RPMI7951 (cell line): ENCODE data around the gene MRTFA. TPM values are rescaled to one million over a fixed set of nuclear protein-coding genes. Genes with fewer than 3 reads are reported as not detected.
"Not testable (repeated sequence)": the region's sequence is repeated elsewhere in the genome, so short reads cannot be mapped to it uniquely, and the experiment has no call there.

Source experiments
- DNase-seq: peaks from one replicate; pipeline ENCODE4 v3.0.0-alpha.2; 2012; ENCODE audit warnings: low read depth
- total RNA-seq: library from RNA; depleted of rRNA; stranded (reverse); fragments of >200 nt; shearing (Covaris generic); gene quantifications from 2 replicates; pipeline ENCODE4 v1.2.3, GENCODE V29; 2014

MRTFA gene
- total RNA-seq, 1 experiment from 2014 or later, result 14.9 TPM

DNA sequence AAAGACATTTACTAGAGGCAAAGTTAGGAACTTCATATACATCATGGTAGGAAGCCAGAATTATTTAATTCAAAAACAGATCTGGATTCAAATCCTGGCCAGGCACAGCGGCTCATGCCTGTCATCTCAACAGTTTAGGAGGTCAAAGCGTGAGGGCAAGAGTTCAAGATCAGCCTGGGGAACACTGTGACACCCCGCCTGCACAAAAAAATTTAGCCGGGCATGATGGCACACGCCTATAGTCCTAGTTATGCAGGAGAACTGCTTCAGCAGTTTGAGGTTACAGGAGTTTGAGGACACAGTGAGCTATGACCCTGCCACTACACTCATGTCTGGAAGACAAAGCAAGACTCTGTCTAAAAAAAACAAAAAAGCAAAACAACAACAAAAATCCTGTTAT is 8.9 kb downstream of the MRTFA start:
- DNase-seq, result no peak

DNA sequence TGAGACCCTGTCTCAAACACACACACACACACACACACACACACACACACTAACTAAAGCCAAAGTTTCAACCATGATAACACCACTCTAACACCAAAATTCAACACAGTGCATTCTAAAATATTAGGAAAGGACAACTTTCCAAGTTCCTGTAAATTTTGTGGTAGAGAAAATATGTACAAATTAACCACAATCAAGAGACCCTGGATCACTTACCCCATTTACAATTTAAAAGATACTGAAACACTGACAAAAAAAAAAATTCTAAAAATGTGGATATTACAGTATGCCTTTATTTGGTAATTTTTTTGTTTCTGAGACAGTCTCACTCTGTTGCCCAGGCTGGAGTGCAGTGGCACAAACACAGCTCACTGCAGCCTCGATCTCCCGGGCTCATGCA is 9.7 kb downstream of the MRTFA start:
- DNase-seq, result no peak

DNA sequence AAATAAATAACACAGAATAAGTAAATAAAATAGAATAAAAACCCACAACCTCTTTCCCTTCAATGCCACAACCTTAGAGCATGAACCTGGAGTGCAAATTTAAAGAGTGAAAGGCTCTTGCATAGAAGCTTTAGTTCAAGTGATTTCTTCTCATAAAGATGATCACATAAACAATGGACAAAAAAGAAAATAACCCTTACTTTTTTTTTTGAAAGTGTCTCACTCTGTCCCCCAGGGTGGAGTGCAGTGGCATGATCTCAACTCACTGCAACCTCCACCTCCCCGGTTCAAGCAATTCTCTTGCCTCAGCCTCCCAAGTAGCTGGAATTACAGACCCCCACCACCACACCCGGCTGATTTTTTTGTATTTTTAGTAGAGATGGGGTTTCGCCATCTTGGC is 10.7 kb downstream of the MRTFA start:
- DNase-seq, result not testable (repeated sequence)

DNA sequence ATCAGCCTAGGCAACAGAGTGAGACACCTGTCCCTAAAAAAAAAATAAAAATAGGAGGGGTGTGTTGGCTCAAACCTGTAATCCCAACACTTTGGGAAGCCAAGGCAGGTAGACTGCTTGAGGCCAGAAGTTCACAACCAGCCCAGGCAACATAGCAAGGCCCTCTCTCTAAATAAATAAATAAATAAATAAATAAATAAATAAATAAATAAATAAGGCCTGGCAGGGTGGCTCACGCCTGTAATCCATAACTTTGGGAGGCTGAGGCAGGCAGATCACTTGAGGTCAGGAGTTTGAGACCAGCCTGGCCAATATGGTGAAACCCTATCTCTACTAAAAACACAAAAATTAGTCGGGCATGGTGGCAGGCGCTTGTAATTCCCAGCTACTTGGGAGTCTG is 11.2 kb downstream of the MRTFA start:
- not testable (repeated sequence) for DNase-seq

DNA sequence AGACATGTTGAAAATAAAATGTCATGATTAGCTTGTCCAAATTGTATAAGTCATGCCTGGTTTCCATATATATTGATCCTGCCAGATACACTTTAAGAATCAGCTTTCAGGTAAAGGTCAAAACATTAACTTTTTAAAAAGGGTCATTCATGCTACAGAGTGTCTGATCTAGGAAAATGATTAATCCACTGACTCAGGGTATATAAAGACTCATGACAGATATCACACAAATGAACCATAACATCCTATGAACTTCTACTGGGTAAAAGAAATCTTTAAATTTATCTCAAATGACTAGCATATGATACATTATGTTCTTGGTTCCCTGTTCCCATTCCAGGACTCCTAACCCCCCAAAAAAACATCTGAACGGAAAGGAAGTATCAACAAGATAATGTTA is 11.7 kb downstream of the MRTFA start:
- no peak for DNase-seq

DNA sequence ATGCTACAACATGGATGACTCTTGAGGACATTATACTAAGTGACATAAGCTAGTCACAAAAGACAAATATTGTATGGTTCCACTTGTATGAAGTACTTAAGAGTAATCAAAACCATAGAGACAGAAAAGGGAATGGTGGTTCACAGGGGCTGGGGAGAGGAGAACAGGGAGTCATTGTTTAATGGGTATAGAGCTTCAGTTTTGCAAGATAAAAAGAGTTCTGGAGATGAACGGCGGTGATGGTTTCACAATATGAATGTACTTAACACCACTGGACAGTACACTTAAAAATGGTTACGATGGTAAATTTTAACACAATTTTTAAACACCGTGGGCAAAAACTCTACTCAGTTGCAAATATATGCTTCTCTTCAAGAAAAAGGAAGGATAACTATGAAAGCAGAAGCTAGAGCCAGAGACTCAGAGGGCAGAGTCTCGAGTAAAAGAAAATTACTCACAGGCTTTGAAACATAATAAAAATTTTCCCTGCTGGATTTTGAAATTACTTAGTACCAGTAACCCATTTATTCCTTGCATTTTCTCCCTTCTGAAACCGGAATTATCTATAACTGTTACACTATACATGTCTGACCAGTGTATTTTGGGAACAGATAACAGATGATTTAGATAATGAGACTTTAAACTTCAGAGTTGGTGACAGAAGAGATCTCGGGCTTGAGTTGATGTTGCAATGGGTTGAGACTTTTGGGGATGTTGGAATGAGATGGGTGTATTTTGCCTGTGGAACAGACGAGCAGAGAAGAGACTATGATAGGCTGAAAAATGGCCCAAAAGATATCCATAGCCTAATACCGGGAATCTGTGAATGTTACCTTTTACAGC is 15.0 kb downstream of the MRTFA start:
- DNase-seq, result peak; percentile 10

DNA sequence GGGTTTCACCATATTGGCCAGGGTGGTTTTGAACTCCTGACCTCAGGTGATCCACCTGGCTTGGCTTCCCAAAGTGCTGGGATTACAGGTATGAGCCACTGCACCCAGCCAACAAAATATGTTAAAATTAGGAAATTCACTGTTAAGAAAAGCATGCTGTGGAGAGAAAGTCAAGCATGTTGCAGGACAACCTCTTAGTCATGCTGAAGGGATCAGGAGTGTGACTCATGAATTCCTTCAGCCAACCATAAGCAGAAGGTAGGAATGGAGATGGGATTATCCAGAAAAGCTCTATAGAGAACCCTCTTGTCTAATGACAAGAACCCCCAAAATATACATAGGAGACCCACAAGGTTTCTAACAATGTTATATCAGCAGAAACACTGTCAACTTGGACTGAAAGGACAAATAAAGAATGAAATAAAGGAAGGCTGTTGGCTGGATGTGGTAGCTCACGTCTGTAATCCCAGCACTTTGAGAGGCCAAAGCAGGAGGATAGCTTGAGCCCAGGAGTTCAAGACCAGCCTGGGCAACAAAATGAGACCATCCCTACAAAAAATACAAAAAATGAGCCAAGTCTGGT is 16.0 kb downstream of the MRTFA start:
- DNase-seq, result peak; percentile 69

DNA sequence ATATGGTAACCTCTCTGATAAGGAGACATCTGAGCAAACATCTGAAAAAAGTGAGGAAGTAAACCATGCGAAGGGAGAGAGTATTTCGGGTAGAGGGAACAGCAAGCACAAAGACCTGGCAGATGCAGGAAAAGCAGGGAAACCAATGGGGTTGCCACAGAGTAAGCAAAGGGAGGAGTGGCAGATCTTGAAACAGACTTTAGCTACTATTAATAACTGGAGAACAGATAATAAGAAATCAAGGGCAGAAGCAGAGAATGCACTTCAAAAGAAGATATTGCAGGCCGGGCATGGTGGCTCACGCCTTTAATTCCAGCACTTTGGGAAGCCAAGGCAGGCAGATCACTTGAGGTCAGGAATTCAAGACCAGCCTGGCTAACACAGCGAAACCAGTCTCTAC is 18.1 kb downstream of the MRTFA start:
- no peak for DNase-seq

DNA sequence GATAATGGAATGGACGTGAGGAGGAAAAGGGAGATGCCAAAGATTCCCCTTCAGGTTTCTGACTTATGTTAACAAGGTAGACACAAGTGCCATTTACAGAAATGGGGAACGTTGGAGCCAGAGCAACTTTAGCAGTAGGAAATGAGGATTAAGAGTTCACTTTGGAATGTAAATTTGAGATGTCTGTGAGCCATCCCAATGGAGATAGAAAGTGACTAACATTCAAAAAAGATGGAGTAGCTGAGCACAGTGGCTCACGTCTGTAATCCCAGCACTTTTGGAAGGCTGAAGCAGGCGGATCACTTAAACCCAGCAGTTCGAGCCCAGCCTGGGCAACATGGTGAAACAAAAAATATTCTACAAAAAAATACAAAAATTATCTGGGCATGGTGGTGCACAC is 19.9 kb downstream of the MRTFA start:
- no peak for DNase-seq

DNA sequence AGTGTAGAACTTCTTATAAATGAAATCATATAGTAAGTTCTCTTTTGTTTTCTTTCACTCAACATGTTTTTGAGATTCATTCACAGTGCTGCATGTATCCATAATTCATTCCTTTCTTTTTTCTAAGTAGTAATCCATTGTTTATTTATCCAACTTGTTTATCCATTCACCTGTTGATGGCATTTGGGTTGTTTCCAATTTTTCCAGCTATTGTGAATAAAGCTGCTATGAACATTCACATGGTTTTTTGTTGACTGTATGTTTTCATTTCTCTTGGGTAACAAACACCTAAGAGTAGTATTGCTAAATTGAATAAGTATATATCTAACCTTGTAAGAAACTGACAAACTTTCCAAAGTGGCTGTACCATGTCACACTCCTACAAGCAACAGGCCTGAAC is 23.5 kb downstream of the MRTFA start:
- DNase-seq, result no peak

DNA sequence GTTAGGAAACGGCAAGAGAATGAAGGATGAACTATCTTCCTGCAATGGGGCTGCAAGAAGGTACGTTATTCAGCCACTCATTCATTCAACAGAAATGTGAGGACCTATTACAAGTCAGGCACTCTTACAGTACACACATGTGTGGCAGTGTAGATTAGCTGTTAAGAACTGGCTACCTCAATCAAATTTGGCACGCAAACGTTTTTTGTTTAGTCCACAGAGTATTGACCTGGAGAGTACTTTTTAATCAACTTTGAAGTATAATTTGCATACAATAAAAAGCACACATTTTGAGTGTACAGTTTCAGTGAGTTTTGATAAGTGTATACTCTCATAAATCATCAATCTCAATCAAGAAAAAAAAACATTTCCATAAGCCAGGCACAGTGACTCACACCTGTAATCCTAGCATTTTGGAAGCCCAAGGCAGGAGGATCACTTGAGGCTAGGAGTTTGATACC is 24.2 kb downstream of the MRTFA start:
- no peak for DNase-seq

DNA sequence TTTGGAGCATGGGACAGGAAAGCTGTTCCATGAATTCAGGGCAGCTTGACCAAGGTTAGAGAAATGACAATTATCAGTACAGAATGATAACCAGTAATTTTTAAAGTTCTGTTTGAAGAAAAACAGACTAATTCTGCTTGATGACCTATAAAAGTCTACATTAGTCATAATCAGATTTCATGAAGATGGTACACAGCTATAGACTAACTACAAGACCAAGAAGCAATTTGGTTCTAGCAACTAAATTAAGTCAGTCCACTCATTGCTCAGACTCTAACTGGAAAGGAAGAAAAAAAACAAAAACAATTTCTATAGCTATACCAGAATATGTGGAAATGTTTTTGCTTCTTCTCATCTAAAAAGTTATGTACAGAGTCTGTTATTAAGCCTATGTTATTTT is 24.9 kb downstream of the MRTFA start:
- no peak for DNase-seq

DNA sequence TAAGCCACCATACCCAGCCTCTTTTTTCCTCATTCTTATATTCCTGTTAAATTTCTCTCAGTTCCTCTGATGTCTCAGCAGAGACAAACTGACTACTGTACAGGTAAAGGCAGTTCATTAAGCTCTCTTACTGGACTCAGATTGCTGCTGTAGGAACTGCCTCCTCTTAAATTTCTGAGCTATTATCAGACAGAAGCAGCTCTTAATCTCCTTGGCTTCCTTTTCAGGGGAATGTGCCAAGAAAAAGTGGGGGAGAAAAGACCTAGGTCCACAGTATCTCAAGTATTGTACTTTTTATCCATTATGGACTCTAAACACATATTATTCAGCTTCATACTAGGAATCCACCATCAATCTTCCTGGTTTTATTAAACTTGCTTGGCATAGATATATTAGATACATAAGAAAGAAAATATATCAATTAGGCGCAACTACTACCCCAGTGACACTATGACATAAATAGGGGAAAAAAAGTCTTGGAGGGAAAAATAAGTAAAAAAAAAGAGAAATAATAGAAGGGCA is 26.1 kb downstream of the MRTFA start:
- DNase-seq, result no peak

DNA sequence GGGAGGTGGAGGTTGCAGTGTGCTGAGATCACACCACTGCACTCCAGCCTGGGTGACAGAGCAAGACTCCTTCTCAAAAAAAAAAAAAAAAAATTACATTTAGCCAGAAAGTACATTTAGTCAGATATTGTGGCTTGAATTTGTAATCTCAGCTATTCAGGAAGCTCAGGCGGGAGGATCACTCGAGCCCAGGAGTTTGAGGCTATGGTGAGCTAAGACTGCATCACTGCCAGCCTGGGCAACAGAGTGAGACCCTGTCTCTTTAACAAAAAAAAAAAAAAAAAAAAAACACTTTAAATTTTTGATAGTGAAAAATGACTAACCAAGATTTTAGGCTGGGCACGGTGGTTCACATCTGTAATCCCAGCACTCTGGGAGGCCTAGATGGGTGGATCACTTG is 27.3 kb downstream of the MRTFA start:
- no peak for DNase-seq

DNA sequence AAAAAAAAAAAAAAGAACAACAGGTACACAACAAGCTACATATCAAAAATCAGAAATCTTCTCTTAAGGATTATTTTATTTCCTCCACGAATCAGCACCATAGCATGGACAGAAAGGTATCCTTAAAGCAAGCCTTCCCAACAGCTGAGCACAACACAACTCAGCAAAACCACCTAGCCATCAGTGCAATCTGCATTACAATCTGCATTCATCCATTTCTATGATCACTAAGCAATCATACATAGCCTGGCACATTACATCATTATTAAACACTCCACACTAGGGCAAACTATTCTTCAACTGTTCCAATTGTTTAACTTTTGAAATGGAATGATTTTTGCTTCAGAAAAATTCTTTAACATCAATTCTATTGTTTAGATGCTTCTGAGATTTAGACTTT is 29.0 kb downstream of the MRTFA start:
- DNase-seq, result no peak

DNA sequence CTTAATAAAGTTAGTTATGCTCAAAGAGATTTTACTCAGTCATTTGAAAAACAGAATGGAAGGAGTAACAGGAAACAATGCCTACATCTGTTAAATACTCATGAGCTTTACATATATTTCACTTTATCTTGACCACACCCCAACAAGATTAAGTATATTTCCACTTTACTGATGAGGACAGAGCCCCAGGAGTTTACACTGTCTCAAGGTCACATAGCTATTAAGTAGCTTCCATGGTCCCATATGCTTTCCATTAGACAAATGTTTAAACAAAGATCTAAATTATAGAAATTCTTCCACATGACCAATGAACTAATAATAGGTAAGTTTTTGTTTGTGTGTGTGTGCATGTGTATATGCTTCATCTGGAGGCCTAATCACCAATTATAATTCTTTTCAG is 30.2 kb downstream of the MRTFA start:
- no peak for DNase-seq

DNA sequence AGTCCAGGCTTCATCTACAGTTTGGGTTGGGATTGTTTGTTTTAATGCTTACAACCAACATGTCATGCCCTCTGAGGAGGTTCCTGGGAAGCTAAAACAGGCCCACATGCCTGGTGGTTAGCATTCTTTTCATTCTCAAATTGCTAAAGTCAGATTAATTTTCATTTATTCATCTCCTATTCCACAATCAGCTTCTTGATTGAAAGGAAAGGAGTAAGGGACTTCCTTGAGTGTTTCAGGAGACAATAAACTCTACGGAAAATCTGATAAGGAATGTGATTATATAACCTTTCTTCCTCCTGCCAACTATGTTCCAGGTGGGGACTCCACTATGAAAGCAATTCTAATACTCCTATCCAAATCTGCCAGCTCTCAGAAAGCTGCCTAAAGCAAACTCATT is 30.8 kb downstream of the MRTFA start:
- peak; percentile 10 for DNase-seq

DNA sequence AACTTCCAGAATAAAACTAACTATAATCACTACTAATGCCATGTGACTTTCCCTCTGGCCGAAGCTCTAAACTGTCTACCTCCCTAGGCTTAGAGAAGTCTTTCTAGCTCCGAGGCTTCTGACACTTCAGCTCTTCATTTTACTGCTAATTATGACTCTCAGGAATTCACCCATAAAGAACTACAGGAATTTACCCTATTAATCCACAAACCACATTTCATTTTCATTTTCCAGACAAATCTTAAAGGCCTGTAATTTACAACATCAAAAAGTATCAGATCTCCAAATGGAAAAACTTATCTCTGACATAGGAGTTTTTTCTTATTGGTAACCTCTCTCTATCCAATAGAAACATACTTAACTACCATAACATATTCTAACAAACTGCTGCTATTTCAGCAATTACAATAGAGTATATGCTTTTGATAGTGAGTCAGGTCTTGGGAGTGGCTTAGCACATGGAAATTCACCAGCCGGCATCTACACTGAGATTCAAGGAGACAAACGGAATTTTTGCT is 33.4 kb downstream of the MRTFA start:
- DNase-seq, result peak; percentile 64

DNA sequence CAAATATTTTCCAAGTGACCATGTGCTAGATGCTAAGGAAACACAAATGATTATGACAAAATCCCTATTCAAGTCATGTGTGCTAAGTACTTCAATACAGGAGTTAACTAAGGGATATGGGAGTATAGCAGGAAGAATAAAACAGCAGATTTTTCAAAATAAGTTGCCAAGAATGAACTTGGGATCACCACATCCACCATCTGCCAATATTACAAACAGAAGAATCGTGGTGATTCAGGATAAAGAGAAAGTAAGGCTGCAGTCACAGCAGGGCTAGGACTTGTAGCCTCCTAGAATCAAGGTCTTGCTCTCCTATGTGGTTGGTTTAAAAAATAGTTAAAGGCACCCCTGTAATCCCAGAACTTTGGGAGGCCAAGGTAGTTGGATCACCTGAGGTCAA is 34.3 kb downstream of the MRTFA start:
- peak; percentile 20 for DNase-seq

DNA sequence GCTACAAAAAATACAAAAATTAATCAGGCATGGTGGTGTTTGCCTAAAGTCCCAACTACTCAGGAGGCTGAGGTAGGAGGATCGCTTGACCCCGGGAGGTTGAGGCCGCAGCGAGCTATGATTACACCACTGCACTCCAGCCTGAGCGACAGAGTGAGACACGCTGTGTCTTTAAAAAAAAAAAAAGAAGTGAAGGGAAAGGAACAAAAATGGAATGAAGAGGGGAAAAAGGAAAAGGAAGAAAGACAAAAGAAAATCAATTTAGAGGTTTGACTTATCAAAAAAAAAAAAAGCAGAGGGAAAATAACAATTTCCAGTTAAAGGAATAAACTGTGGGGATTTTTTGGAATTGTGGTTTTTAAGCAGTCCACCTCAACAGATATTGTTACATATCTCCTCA is 36.8 kb downstream of the MRTFA start:
- DNase-seq, result no peak

DNA sequence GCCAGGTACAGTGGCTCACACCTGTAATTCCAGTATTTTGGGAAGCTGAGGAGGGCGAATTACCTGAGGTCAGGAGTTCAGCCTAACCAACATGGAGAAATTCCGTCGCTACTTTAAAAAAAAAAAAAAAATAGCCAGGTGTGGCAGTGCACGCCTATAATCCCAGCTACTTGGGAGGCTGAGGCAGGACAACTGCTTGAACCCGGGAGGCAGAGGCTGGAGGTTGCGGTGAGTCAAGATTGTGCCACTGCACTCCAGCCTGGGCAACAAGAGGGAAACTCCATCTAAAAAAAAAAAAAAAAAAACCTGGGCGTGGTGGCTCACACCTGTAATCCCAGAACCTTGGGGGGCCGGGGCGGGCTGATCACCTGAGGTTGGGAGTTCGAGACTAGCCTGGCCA is 37.8 kb downstream of the MRTFA start:
- DNase-seq, result not testable (repeated sequence)

DNA sequence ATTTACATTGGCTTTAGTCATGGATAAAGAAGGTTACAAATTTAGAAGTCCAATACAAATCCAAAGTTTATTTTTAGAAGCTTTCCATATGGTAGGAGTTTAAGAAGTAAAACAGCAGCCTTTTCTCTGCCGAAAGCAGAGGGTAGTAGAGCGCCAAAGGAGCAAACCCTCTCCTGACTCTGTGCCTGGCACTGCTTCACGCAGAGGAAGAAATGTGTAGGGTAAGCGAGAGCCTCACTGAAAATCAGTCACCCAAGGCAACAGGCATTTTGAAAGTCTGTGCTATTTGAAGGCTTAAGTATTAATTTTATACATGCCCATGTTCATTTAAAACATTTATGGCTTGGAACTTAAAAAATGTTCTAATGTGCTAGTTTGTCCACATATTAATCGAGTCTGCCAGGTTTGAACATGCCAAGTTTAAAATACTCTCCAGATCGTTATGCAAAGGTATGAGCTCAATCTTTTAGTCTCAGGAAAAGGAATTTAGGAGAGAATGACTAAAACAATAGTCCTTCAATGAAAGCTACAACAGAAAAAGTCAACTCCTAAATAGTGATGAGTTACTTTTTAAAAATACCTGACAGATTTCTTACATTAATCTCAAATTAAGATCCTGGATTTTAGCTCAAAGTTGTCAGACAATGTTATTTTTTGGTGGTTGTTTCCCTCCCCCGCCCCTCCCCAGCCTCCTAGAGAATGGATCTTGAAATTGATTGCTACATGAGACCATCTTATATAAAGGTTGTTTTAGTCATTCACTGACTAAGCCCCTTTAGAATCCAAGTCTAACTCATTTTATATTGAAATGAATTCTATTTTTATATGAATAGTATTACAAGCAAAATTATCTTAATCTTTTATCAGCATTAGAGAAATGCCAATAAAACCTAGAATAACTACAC is 38.7 kb downstream of the MRTFA start:
- DNase-seq, result no peak
